ENCODE results near the gene UBC. TPM values are rescaled to one million over a fixed set of nuclear protein-coding genes. Genes with fewer than 3 reads are reported as not detected.

Gene UBC
- total RNA-seq, 1 experiment from 2014 or later = 523 TPM

GRCh38 chr12:124898923-124899294 lies 15.5 kb downstream of the UBC start:
- Histone ChIP-seq H2BK15ac (ENCODE audit: low read depth, low read length) (no peak overlapping the region), H4K91ac (ENCODE audit: insufficient read length, low read depth, low read length) (no peak overlapping the region), H3T11ph (ENCODE audit: low read length) (no peak overlapping the region), H3K23me2 (ENCODE audit: insufficient read length, low read depth, low read length, poor library complexity, severe bottlenecking) (no peaks in the 10 kb centered on the region), H2BK20ac (ENCODE audit: low read depth, low read length, poor library complexity, severe bottlenecking) (no peak overlapping the region), H2AK5ac (ENCODE audit: insufficient read length, low read length) (no peak overlapping the region), H2BK12ac (ENCODE audit: insufficient read length, low read depth, low read length) (no peak overlapping the region), H2BK5ac (ENCODE audit: insufficient read length, low read length) (no peak overlapping the region), H3K79me2 (ENCODE audit: insufficient read depth, low read length) (no peaks in the 10 kb centered on the region), H3K14ac (ENCODE audit: insufficient read depth, low read length) (no peak overlapping the region), H3K18ac (ENCODE audit: insufficient read length, low read depth, low read length) (no peak overlapping the region), H3K4ac (ENCODE audit: low read depth, low read length) (no peak overlapping the region), H3K4me2 (ENCODE audit: insufficient read depth, insufficient read length, low read length) (no peak overlapping the region), H2AFZ (ENCODE audit: low read length) (no peak overlapping the region), H2BK120ac (ENCODE audit: low read depth, low read length, poor library complexity, severe bottlenecking) (no peak overlapping the region), H3K27ac (ENCODE audit: insufficient read length, low read depth, low read length) (no peak overlapping the region), H3K4me1 (ENCODE audit: insufficient read depth, low read length) (no peaks in the 10 kb centered on the region), H3K27me3 (ENCODE audit: insufficient read depth, low read length) (no peaks in the 10 kb centered on the region), H3K79me1 (ENCODE audit: insufficient read depth, low read depth, low read length, poor library complexity, severe bottlenecking) (no peaks in the 10 kb centered on the region), H3K9ac (ENCODE audit: extremely low read depth, insufficient read length, low read length) (no peak overlapping the region), H3K9me3 (ENCODE audit: control insufficient read depth, low read depth, low read length) (no peaks in the 10 kb centered on the region), H4K8ac (replicated peaks; ENCODE audit: insufficient read length, low read depth, low read length) (no peak overlapping the region), H3K56ac (ENCODE audit: insufficient read length, low read depth, low read length) (no peak overlapping the region), H4K20me1 (ENCODE audit: control insufficient read depth, insufficient read depth, insufficient read length) (no peaks in the 10 kb centered on the region), H4K5ac (ENCODE audit: insufficient read length, low read depth, low read length) (no peak overlapping the region), H3K23ac (ENCODE audit: insufficient read length, low read depth, low read length) (no peak overlapping the region)
- Mint-ChIP-seq H3K9me3 (peaks cover 0 to 5% of the 10 kb centered on the region in 2 experiments; a peak in 2 of 5 replicates), H3K36me3 (ENCODE audit: insufficient read depth in 1 of 3, low read depth in 3 of 3) (no peaks in the 10 kb centered on the region), H3K27ac (no peak overlapping the region), H3K4me1 (peaks cover 0 to 4% of the 10 kb centered on the region in 2 experiments; a peak in 2 of 4 replicates), H3K27me3 (ENCODE audit: low read depth) (peaks cover 3% of the 10 kb centered on the region), H3K4me3 (no peak overlapping the region)
- whole genome bisulfite sequencing (ENCODE audit: extremely low coverage, insufficient read length, low lambda C conversion rate) = no CpG with 5 or more reads among the region's 5 CpGs
- no peak for DNase-seq
- no peak for TF ChIP-seq CTCF (conservative IDR thresholded peaks at IDR 0.05)

Measured in H9 (cell line).